ENCODE data around the gene RIMOC1.

DNA sequence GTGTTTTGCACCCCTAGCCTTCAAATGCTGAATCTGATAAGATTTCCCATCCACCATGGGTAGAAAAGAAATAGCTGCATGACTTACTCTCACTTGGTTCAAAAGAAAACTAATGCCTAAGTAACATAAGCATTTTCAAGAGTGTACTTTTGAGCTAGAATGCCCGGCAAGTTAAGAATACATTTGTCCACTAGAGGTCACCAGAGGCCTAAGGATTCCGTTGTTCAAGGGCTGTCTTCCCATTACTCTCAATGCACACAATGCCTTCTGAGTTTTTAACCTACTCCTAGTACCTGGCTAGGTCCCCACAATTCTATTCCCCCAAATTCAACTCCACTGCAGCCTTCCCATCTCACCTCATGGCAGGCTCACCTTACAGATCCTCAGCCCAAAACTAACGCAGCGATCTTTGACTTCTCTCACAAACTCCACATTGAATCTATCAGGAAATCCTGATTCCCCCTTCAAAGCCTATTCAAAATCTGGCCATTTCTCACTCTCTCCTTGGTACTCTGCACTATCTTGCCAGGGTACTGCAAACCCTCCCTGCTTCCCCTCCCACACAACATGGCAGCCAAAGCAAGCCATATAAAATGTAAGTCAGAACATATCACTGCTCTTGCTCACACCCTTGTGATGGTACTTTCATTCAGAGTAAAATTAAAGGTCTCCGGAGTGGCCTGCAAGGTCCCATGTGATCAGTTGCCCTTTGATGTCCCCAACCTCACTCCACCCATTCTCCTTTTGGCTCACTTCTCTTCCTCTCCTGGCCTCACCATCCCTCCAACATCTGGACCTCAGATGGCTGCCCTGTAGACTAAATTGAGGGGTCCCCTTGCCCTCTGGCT, 47.3 kb upstream of the RIMOC1 start:
- TF ChIP-seq, protein P1, sequence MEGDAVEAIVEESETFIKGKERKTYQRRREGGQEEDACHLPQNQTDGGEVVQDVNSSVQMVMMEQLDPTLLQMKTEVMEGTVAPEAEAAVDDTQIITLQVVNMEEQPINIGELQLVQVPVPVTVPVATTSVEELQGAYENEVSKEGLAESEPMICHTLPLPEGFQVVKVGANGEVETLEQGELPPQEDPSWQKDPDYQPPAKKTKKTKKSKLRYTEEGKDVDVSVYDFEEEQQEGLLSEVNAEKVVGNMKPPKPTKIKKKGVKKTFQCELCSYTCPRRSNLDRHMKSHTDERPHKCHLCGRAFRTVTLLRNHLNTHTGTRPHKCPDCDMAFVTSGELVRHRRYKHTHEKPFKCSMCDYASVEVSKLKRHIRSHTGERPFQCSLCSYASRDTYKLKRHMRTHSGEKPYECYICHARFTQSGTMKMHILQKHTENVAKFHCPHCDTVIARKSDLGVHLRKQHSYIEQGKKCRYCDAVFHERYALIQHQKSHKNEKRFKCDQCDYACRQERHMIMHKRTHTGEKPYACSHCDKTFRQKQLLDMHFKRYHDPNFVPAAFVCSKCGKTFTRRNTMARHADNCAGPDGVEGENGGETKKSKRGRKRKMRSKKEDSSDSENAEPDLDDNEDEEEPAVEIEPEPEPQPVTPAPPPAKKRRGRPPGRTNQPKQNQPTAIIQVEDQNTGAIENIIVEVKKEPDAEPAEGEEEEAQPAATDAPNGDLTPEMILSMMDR (IDR thresholded peaks at IDR 0.05 in 2 of 3, conservative IDR thresholded peaks at IDR 0.05 in 1 of 3; ENCODE audit: control insufficient read depth in 2 of 3, extremely low read depth in 1 of 3, insufficient read depth in 1 of 3, low read depth in 3 of 3, low read length in 3 of 3) = peak; percentile 57 to 83 (median 75)
- no peak for TF ChIP-seq TCF7 (IDR thresholded peaks at IDR 0.05; ENCODE audit: borderline replicate concordance)
- TF ChIP-seq TCF12 (IDR thresholded peaks at IDR 0.05; ENCODE audit: low read depth, low read length) = no peak
- TF ChIP-seq, protein P2, sequence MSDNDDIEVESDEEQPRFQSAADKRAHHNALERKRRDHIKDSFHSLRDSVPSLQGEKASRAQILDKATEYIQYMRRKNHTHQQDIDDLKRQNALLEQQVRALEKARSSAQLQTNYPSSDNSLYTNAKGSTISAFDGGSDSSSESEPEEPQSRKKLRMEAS (IDR thresholded peaks at IDR 0.05; ENCODE audit: low read depth, low read length) = no peak
- TF ChIP-seq MYC (IDR thresholded peaks at IDR 0.05; ENCODE audit: insufficient read depth, insufficient read length, insufficient replicate concordance, low read length, severe bottlenecking) = no peak
- TF ChIP-seq POLR2AphosphoS5 (IDR thresholded peaks at IDR 0.05; ENCODE audit: low read length) = no peak
- no peak for TF ChIP-seq EP300 (IDR thresholded peaks at IDR 0.05; ENCODE audit: borderline replicate concordance in 1 of 2, control insufficient read depth in 1 of 2, low read depth in 2 of 2, low read length in 2 of 2)
- TF ChIP-seq CHD2 (IDR thresholded peaks at IDR 0.05; ENCODE audit: borderline replicate concordance, low read depth, low read length) = no peak
- TF ChIP-seq, protein P3, sequence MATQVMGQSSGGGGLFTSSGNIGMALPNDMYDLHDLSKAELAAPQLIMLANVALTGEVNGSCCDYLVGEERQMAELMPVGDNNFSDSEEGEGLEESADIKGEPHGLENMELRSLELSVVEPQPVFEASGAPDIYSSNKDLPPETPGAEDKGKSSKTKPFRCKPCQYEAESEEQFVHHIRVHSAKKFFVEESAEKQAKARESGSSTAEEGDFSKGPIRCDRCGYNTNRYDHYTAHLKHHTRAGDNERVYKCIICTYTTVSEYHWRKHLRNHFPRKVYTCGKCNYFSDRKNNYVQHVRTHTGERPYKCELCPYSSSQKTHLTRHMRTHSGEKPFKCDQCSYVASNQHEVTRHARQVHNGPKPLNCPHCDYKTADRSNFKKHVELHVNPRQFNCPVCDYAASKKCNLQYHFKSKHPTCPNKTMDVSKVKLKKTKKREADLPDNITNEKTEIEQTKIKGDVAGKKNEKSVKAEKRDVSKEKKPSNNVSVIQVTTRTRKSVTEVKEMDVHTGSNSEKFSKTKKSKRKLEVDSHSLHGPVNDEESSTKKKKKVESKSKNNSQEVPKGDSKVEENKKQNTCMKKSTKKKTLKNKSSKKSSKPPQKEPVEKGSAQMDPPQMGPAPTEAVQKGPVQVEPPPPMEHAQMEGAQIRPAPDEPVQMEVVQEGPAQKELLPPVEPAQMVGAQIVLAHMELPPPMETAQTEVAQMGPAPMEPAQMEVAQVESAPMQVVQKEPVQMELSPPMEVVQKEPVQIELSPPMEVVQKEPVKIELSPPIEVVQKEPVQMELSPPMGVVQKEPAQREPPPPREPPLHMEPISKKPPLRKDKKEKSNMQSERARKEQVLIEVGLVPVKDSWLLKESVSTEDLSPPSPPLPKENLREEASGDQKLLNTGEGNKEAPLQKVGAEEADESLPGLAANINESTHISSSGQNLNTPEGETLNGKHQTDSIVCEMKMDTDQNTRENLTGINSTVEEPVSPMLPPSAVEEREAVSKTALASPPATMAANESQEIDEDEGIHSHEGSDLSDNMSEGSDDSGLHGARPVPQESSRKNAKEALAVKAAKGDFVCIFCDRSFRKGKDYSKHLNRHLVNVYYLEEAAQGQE (IDR thresholded peaks at IDR 0.05; ENCODE audit: low read depth, low read length) = no peak
- TF ChIP-seq FOS (IDR thresholded peaks at IDR 0.05; ENCODE audit: borderline replicate concordance, extremely low read depth, insufficient read length) = no peak
- no peak for TF ChIP-seq MXI1 (IDR thresholded peaks at IDR 0.05; ENCODE audit: low read depth, low read length)
- peak; percentile 90 for TF ChIP-seq RAD21 (IDR thresholded peaks at IDR 0.05; ENCODE audit: insufficient read depth, low read depth, low read length)
- TF ChIP-seq CHD1 (IDR thresholded peaks at IDR 0.05; ENCODE audit: low read depth, low read length) = no peak
